GM19467 (cell line): Measurements from ENCODE around the gene CSTF1.
A peak's percentile ranks its signal among the peaks of the same experiment; 100 is the strongest.
"Not testable (repeated sequence)": the region's sequence is repeated elsewhere in the genome, so short reads cannot be mapped to it uniquely, and the experiment has no call there.

Experiments used
- ATAC-seq: cut with Tn5 transposase; IDR thresholded peaks from one replicate; pipeline ENCODE4 v1.9.1; 2021; ENCODE audit warnings: mild to moderate bottlenecking, moderate library complexity; ENCODE audit not compliant: unreplicated experiment

The CSTF1 gene

GRCh38 chr20:56368351-56369134, 23.9 kb upstream of the CSTF1 start:
- no peak for ATAC-seq

DNA sequence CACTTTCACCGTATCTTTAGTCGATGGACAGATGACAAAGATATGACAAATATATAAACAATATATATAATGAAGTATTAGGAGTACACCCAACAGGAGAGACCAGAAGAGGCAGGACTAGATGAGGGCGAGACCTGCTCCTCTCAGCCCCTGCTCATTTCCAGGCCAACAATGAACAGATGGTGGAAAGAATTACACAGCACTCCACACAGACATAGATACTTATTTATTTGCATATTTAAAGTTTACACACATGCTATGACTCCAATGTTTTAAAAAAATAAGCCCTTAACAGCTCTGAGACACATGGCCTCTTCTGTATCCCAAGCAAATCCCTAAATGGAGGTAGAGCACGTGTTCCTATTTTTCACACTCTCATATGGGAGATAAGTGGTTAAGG, 23.3 kb upstream of the CSTF1 start:
- no peak for ATAC-seq

GRCh38 chr20:56371977-56372376, 20.5 kb upstream of the CSTF1 start:
- no peak for ATAC-seq

DNA sequence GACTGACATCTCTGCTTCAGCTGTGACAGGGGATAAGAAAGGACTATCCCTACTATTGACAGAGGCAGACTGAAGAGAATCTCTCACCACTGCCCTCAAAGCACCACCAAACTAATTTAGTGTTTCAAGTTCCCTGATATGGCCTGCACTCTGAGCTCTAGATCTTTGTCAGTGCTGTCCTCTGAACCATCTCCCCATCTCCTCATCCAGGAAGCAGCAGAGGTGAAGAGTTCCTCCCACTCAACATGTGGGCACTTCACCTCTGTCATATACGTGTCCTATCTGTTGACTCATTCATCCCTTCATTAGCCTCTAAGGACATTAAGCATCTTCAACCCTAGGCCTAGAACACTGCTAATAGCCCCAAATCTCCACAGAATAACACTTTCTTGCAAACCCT, 19.6 kb upstream of the CSTF1 start:
- ATAC-seq, result no peak

DNA sequence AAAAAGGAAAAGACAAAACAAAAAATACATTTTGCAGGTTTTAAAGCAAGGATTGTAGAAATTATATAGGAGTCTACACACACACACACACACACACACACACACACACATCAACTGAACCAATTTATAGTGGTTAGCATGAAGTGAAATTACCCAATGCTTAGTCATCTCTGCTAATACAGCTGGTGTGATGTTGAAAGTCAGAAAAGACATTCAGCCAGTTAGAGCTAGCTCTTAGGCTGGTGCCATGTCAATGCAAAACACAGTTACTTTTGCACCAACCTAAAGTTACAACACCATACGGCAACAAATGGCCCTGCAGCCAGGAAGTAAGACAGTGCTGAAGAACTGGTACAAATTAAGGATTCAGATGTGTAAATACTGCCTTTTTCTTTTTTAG, 18.5 kb upstream of the CSTF1 start:
- no peak for ATAC-seq

DNA sequence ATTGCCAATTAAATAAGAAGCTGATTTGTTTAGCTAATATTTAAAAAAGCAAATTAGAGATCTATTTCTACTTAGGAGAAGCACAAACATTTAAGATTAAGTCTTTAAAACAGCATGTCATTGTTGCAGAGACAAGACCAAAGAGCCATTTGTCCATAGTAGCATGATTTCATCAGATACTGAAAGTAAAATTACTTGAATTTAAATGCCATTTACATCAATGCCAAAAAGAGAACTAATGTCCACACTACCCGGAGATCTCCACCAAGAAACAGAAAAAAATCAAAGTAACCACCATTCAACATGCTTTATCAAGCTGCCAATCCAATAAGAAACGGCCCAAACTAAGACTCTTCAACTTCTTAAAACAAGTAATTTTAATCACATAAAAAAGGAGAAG, 16.1 kb upstream of the CSTF1 start:
- ATAC-seq, result no peak

DNA sequence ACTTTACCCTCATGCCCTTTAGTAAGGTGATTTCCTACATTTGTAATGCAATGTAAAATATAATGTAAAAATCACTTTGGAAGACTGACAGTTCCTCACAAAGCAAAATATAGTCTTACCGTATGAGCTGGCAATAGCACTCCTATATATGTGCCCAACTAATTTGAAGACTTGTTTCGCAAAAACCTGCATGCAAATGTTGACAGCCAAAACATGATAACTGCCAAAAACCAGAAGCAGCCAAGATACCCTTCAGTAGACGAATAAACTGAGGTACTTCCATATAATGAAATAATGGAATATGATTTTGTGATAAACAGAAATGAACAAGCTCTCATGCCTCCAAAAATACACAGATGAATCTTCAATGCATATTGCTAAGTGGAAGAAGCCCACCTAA, 14.1 kb upstream of the CSTF1 start:
- ATAC-seq, result no peak

GRCh38 chr20:56380375-56380774, 12.1 kb upstream of the CSTF1 start:
- ATAC-seq, result no peak

GRCh38 chr20:56381501-56381900, 10.9 kb upstream of the CSTF1 start:
- no peak for ATAC-seq

DNA sequence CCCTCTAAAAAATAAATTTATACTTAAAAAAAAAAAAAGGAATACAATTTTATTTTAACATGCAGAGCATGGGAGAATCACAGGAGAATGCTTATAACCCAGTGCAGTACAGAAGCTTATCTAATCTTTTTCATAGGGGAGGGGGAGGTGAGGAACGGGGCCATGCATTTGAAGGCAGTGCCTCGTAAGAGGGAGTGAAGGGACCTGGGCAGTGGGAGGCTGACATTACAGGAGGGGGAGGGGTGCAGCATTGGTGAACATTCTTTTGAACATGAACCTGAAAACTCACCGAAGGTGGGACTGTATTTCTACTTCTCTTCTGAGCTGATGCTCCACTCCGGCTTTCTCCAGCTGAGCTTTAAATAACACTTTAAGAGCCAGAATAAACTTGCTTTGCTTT, 9.7 kb upstream of the CSTF1 start:
- no peak for ATAC-seq

- no peak for ATAC-seq
Measured at GRCh38 chr20:56383334-56383733, 9.1 kb upstream of the CSTF1 start.

DNA sequence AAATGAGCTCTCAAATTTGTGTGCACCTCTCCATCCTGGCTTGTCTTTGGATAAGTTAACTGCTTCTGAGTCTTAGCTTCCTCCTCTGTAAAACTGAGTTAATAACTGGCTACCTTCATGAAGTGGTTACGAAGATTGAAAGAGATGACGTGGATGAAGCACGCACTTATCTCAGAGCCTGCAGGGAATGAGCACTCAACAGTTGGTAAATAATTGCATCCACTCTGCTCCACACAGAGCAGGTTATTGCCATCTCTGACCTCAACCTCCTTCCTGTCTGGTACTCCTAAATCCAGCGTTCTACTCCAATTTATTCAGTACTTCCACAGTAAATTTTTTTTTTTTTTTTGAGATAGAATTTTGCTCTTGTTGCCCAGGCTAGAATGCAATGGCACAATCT, 7.3 kb upstream of the CSTF1 start:
- no peak for ATAC-seq

- ATAC-seq, result no peak
Measured at GRCh38 chr20:56386219-56386618, 6.2 kb upstream of the CSTF1 start.

- ATAC-seq, result no peak
Measured at GRCh38 chr20:56388882-56389281, 3.6 kb upstream of the CSTF1 start.

GRCh38 chr20:56389807-56390206, 2.6 kb upstream of the CSTF1 start:
- ATAC-seq, result no peak

DNA sequence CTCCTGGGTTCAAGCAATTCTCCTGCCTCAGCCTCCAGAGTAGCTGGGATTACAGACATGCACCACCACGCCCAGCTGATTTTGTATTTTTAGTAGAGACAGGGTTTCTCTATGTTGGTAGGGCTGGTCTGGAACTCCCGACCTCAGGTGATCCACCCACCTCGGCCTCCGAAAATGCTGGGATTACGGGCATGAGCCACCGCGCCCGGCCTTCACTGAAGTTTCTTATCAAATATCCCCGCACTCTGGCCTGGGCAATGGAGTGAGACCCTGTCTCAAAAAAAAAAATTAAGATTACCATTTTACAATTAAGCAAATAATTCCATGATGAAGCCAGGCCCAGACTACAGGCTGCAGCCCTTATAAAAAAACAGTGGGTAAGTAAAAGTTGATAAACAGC, 2.0 kb upstream of the CSTF1 start:
- ATAC-seq, result not testable (repeated sequence)

DNA sequence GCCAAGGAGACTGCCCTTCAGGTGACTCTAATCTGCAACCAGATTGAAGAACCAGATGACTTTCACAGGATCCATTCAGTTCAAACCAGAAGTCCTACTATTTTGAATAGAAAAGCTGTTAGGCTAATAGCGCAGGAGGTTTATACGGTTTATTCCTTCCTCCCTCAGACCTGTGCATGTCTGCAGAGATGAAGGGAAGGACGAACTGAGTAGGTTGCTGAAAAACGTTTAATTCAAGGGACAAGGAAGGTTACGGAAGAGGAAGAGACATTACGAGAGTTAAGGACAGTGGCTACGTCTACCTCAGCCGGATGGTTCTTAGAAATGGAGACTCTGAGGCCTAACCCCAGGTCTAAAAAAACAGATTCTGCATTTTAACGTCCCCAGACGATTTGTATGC, 1.4 kb upstream of the CSTF1 start:
- ATAC-seq, result no peak

DNA sequence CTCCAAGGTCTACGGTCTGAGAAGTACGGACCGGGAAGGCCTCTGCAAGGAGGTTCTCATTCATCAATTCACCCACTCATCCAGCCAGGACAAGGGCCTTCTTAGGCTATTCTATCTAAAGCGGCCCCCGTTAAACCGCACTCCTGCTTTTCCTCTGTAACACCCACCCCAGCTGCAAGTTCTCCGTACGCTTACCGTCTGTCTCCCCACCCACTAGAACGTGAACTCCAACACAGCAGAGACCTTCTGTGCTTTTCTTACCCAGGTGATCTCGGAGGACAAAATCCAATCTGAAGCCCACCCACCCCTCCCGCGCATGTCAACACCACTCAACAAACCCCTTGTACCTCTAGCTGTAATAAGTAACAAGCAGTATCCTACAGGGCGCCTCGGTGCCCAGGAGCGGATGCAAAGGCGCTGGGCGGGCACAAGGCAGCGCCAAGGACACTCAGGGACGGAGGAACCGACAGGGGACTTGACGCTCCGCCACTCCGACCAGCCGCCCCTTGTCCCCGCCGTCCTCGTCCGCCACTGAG, 781 bp upstream of the CSTF1 start:
- peak; percentile 30 for ATAC-seq

- no peak for ATAC-seq
Measured at GRCh38 chr20:56392881-56393482, 537 bp downstream of the CSTF1 start.

- ATAC-seq, result no peak
Measured at GRCh38 chr20:56393653-56394052, 1.2 kb downstream of the CSTF1 start.

DNA sequence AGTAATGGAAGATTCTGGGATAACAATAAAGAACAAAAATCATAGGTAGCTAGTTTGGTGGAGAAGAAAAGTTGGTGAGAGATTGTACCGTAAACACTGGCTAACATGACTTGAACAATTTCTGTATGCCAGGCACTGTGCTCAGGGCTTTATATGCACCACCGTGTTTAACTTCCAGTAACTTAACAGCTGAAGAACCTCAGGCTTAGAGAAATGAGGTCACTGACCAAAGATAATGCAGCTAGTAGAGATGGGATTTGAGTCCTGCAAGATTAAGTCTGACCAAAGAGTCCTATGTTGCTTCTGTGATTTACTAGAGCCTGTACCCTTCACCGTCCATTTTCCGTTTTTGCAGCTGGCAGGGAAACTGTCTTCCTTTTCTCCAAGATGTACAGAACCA, 2.7 kb downstream of the CSTF1 start:
- no peak for ATAC-seq

GRCh38 chr20:56400001-56400640, 7.7 kb downstream of the CSTF1 start:
- ATAC-seq, result no peak
